ENCODE results near the gene SIAE. TPM values are rescaled to one million over a fixed set of nuclear protein-coding genes. Genes with fewer than 3 reads are reported as not detected.

SIAE gene
- total RNA-seq: 10 to 100 TPM in 3 of 4 donors, 1 to 10 TPM in 1; 8.5 to 17.1 (median 12.8) TPM

GRCh38 chr11:124673333-124674167 lies at the start of gene SIAE, which contains the start of gene SPA17:
Gene SIAE, minus strand, starts transcription at chr11:124673739. Its CDS starts 31 bp downstream, at chr11:124673708.
Gene SPA17, plus strand, starts transcription at chr11:124673904. Its CDS starts 1,361 bp downstream, at chr11:124675265.
- no peak for TF ChIP-seq CTCF (IDR thresholded peaks at IDR 0.05; ENCODE audit: low read depth)

GRCh38 chr11:124722176-124722575 lies 48.6 kb upstream of the SIAE start:
- no peak for TF ChIP-seq CTCF (IDR thresholded peaks at IDR 0.05; ENCODE audit: low read depth)

- no peak for TF ChIP-seq CTCF (IDR thresholded peaks at IDR 0.05; ENCODE audit: low read depth)
Observed at GRCh38 chr11:124719534-124719933, 46.0 kb upstream of the SIAE start.

GRCh38 chr11:124718801-124719200 lies 45.3 kb upstream of the SIAE start:
- no peak for TF ChIP-seq CTCF (IDR thresholded peaks at IDR 0.05; ENCODE audit: low read depth)

- TF ChIP-seq CTCF (IDR thresholded peaks at IDR 0.05; ENCODE audit: low read depth): no peak
Observed at GRCh38 chr11:124717786-124718651, 44.5 kb upstream of the SIAE start.

- no peak for TF ChIP-seq CTCF (IDR thresholded peaks at IDR 0.05; ENCODE audit: low read depth)
Observed at GRCh38 chr11:124717421-124717785, 43.9 kb upstream of the SIAE start.

- no peak for TF ChIP-seq CTCF (IDR thresholded peaks at IDR 0.05; ENCODE audit: low read depth)
Observed at GRCh38 chr11:124716591-124716990, 43.1 kb upstream of the SIAE start.

Data from subcutaneous adipose tissue (tissue), 4 donors.